HL-60 (cell line): ENCODE results near the gene BIN2.
A peak's percentile ranks its signal among the peaks of the same experiment; 100 is the strongest.
"Not testable (repeated sequence)": the region's sequence is repeated elsewhere in the genome, so short reads cannot be mapped to it uniquely, and the experiment has no call there.

Source experiments
- DNase-seq, 2 experiments: peaks; one replicate each; pipeline ENCODE4 v3.0.0-alpha.2; 2010 to 2020; ENCODE audit warnings: low read depth in 1 of 2, low spot score in 1 of 2
- H3K27ac ChIP-seq: fragments of 250-450 bp; sonication (Bioruptor Pico); replicated peaks from 2 replicates; pipeline ENCODE4 v1.5.1; 2020; ENCODE audit warnings: mild to moderate bottlenecking, moderate library complexity
- H3K27me3 ChIP-seq: fragments of 250-450 bp; sonication (Bioruptor Pico); 2 replicates; pipeline ENCODE4 v1.5.1; 2021; ENCODE audit warnings: mild to moderate bottlenecking, moderate library complexity; ENCODE audit not compliant: insufficient read depth, poor library complexity, severe bottlenecking
- H3K4me3 ChIP-seq: replicated peaks from 2 replicates; pipeline ENCODE4 v1.5.1; 2011; ENCODE audit warnings: mild to moderate bottlenecking, control low read depth, low read length; ENCODE audit not compliant: insufficient read depth
- CTCF ChIP-seq: IDR thresholded peaks from one replicate; pipeline ENCODE4 v1.5.1; 2011; ENCODE audit warnings: low read length, control low read depth, inconsistent platforms; ENCODE audit not compliant: insufficient read depth
- GABPA ChIP-seq: IDR thresholded peaks from 2 replicates; pipeline ENCODE4 v1.6.1; 2012; ENCODE audit warnings: low read depth
- POLR2AphosphoS5 ChIP-seq: IDR thresholded peaks from 2 replicates; pipeline ENCODE4 v1.6.1; 2012; ENCODE audit warnings: low read depth
- REST ChIP-seq: IDR thresholded peaks from 2 replicates; pipeline ENCODE4 v1.6.1; 2012; ENCODE audit warnings: low read depth; ENCODE audit not compliant: insufficient replicate concordance
- SPI1 ChIP-seq: IDR thresholded peaks from 2 replicates; pipeline ENCODE4 v1.6.1; 2012; ENCODE audit warnings: low read depth, mild to moderate bottlenecking, borderline replicate concordance

Gene BIN2

GRCh38 chr12:51320695-51321320, 3.2 kb downstream of the BIN2 start:
- no peak overlapping the region for H3K4me3 ChIP-seq
- TF ChIP-seq POLR2AphosphoS5, result peak; percentile 35; the same call in 1 of the 2 replicates
- TF ChIP-seq REST, result no peak
- DNase-seq, result peak in 1 of 2 experiments; percentile 56
- no peaks in the 10 kb centered on the region for H3K27me3 ChIP-seq
- H3K27ac ChIP-seq, result peak overlapping the region; percentile 69

GRCh38 chr12:51320311-51320694, 3.7 kb downstream of the BIN2 start:
- TF ChIP-seq GABPA (no peak), SPI1 (no peak), REST (no peak), CTCF (no peak), POLR2AphosphoS5 (no peak)
- DNase-seq, result no peak
- Histone ChIP-seq H3K4me3 (no peak overlapping the region), H3K27ac (peak overlapping the region; percentile 69), H3K27me3 (no peaks in the 10 kb centered on the region)

- DNase-seq, result peak in 1 of 2 experiments; percentile 90
- H3K27ac ChIP-seq, result peak overlapping the region; percentile 69
- H3K4me3 ChIP-seq, result no peak overlapping the region
- TF ChIP-seq POLR2AphosphoS5 (peak; percentile 53; the same call in 1 of the 2 replicates), GABPA (no peak), SPI1 (peak; percentile 82)
- H3K27me3 ChIP-seq, result no peaks in the 10 kb centered on the region
These were observed 5.0 kb downstream of the BIN2 start for GRCh38 chr12:51318846-51319599.

GRCh38 chr12:51318057-51318806, 5.7 kb downstream of the BIN2 start:
- H3K4me3 ChIP-seq, DNase-seq, H3K27me3 ChIP-seq: not testable (repeated sequence)
- H3K27ac ChIP-seq, result peak overlapping the region; percentile 69

- H3K27me3 ChIP-seq, result no peaks in the 10 kb centered on the region
- TF ChIP-seq POLR2AphosphoS5, result no peak
- TF ChIP-seq CTCF, result no peak
- TF ChIP-seq GABPA, result no peak
- no peak for TF ChIP-seq SPI1
- no peak for TF ChIP-seq REST
- no peak overlapping the region for H3K4me3 ChIP-seq
- H3K27ac ChIP-seq, result no peak overlapping the region
- DNase-seq, result no peak
These were observed 12.6 kb downstream of the BIN2 start for GRCh38 chr12:51311389-51311788.
